Endometrial microvascular endothelial cells (primary cell): Measurements from ENCODE around the gene FOXO6. TPM values are rescaled to one million over a fixed set of nuclear protein-coding genes. Genes with fewer than 3 reads are reported as not detected.

Source experiments
- in situ Hi-C: cut with HindIII; loops from 2 replicates; pipeline ENCODE4 v1.10.0; 2017; ENCODE audit warnings: low sequenced_read_pairs, low pct_unique_long_range_greater_than_20kb; ENCODE audit errors: inconsistent ontology term
- total RNA-seq: library from RNA; depleted of rRNA; stranded (reverse); fragments of >200 nt; gene quantifications from one replicate; pipeline ENCODE4 v1.2.3, GENCODE V29; 2015; ENCODE audit errors: inconsistent ontology term

FOXO6 gene
- not detected for total RNA-seq

DNA sequence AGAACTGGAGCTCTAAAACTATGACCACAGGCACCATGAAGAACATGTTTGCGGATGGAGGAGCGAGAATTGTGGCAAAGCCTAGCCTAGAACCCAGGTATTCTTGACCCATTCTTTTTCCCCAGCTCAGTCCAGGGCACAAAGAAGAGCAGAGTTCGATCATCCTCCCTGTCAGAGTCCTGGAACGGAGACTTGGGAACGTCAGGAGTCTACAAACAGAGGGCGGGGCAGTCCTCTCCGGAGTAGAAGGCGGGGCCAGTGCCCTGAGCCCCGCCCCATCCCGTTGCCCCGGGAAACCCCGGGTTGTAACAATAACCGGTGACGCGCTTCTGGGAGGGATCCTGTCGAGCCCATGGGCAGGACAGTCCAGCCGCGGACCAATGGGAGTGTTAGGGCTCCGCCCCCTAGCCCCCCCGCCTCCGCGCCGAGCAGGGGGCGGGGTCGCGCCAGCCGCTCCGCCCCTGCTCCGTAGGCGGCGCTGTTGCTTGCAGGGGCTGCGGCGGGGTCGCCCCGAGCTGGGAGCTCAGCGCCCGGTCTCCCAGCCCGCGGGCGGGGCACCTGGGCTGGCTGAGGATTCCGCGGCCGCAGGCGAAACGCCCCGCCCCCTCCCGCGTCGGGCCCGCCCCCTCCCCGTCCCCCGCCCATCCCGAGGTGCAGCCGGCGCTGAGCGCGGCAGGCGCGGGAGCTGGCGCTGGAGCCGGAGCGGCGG lies at the start of gene FOXO6:
FOXO6 (plus strand) TSS at position 649 of the 709 bp plus-strand sequence.
- in situ Hi-C loops = no loop called here

GRCh38 chr1:41312991-41313645 lies 48.1 kb upstream of the FOXO6 start:
- in situ Hi-C loops = no loop called here

DNA sequence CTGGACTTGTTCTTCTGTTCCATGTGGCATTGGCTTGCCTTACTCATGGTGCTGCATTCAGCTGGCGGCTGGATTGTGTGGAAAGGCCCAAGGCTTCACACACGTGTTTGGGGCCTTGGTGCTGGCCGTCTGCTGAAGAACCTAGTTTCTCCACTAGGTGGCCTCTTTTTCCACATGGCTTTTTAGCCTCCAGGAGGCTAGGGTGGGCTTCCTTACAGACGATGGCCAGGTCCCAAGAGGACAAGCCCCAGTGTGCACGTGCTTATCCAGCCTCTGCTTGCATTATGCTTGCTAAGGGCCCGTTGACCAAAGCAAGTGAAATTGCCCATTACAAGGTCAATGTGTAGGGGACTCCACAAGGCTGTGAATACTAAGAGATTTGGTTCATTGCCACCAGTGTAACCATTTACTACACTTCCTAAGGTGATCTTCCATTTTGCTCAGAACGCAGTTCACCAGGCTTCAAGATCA lies 47.5 kb upstream of the FOXO6 start:
- in situ Hi-C loops = no loop called here

GRCh38 chr1:41314376-41315145 lies 46.7 kb upstream of the FOXO6 start:
- in situ Hi-C loops = no loop called here

DNA sequence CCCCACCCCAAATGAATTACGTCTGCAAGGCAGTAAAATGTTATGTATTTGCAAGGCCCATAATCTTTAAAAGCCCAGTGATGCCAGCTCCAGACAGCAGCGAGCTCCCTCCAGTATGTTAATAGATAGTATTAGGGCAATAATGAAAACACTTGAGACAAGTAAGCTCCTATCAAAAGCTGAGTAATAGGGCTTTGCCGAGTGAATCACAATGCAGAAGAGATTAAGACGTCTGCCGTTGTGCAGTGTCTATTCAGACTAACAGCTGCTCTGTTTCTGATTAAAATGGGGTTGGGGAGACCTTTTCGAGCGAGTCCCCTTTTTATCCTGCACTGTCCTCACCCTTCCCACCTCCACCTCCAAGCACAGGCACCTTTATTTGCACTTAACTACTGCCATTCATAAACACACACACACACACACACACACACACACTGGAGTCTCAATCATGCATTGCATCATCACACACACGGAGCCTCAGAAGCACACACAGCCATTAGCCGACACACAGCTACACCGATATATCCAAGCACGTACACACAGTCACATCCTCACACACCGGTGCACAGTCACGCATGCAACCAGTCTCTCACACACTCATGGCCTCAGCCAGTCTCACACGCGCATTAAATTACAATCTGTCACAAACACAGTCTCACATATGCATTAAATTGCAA lies 46.0 kb upstream of the FOXO6 start:
- in situ Hi-C loops = no loop called here

GRCh38 chr1:41315871-41316270 lies 45.4 kb upstream of the FOXO6 start:
- in situ Hi-C loops = no loop called here

GRCh38 chr1:41317361-41317760 lies 43.9 kb upstream of the FOXO6 start:
- in situ Hi-C loops = no loop called here

- in situ Hi-C loops = no loop called here
Measured at GRCh38 chr1:41318135-41318534, 43.1 kb upstream of the FOXO6 start.

DNA sequence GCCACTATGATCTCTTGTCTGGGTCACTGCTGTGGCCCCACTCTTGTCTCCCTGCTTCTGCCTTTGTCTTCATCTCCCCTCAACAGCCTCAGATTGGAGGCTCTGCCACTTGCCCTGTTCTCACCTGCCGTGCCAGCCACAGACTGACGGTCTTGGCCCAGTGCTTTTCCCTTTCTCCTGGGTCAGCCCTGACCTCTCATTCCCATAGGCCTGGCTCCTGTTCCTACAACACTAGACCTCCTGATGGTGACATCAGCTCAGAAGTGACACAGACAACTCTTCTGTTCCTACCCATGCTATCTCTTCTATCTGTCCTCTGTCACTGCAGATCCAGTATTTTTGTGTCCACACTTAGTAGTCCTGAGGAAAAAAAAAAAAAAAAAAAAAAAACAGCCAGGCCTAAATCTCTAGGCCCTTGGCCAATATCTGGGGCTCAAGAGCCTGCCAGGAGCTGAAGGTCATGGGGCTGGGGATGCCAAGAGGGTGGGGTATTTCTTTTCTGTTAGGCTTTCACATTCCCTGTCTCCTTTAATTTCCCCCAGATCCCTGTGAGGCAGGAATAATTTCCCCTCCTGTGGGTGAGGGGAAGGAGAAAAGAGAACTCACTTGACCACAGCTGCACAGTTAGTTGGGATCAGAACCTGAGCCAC lies 42.0 kb upstream of the FOXO6 start:
- in situ Hi-C loops = no loop called here

- in situ Hi-C loops = no loop called here
Measured at GRCh38 chr1:41319807-41320711, 41.2 kb upstream of the FOXO6 start.

- in situ Hi-C loops = no loop called here
Measured at GRCh38 chr1:41320895-41321676, 40.1 kb upstream of the FOXO6 start.

DNA sequence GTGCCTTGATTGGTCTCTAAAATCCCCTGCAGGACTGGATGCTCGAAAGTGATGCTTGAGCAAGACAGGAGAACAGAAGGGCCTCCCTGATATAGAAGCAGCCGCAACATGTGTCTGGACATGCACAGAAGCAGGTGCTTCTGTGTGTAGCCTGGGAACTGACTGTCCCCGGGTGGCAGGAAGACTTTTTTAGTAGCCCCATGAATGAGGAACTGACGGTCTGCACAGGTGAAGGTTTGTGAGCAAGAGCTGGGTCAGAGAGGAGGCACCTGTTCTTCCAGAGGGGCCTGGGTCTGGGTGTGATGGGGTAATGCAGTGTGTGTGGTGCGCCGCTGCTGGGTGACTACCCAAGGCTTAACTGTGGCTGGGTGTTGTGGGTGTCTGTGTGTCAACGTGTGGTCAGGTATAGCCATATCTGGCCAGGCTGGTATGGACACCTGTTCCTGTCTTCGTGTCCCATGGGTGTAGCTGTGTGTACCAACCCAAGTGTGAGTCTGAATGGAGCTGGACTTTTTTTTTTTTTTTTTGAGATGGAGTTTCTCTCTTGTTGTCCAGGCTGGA lies 39.1 kb upstream of the FOXO6 start:
- in situ Hi-C loops = no loop called here

DNA sequence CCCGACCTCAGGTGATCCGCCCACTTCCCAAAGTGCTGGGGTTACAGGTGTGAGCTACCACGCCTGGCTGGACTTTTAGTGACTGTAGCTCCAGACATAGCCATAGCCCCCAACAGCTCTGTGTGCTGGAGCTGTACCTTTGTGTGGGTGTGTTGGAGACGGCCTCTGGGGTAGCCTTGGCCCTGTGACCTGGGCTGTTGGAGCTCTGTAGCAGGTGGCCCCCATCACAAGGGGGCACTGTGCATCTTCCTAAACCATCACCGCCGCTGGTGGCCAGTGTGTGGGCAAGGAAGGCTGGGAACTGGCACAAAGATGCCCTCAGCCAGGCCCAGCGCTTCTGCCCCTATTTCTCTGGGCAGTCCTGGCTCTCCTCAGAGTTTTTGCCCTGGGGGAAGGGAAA lies 38.4 kb upstream of the FOXO6 start:
- in situ Hi-C loops = no loop called here

DNA sequence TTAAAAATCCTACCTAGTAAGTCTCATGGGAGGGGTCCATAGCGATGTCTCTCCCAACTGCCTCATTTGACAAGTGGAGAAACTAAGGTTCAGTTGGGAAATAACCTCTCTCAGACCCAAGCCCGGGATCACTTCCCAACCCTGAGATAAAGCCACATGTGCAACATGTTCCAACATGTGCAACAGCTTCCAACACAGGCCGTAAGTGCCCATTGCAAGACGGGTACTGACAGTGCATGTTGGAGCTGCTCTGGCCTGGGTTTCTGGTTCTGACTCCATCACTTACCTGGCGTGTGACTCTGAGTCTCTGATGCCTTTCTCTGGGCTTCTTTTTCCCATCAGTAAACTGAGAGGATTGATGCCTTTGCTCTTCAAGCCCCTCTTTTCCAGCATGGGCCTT lies 38.0 kb upstream of the FOXO6 start:
- in situ Hi-C loops = no loop called here

DNA sequence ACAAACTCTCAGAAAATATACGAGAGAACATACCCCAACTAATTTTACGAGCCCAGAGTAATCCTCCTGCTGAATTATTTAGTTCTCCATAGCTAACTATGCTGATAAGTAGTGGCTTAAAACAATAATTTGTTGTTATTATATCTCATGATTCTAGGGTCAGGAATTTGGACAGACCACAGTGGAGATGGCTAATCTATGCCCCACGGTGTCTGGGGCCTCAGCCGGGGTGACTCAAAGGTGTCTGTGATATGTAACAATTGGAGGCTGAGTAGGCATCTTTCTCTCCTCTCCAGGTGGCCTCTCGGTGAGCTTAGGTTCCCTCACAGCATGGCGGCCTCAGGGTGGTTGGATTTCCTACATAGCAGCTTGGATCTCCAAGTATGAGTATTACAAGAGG lies 35.4 kb upstream of the FOXO6 start:
- in situ Hi-C loops = no loop called here

- in situ Hi-C loops = no loop called here
Measured at GRCh38 chr1:41327383-41327999, 33.7 kb upstream of the FOXO6 start.
